HG03066 (cell line): Measurements from ENCODE around the gene MUC13.

ENCODE experiments used
- ATAC-seq: cut with Tn5 transposase; IDR thresholded peaks from one replicate; pipeline ENCODE4 v1.9.1; 2021; ENCODE audit warnings: low read depth; ENCODE audit not compliant: unreplicated experiment

Gene MUC13

GRCh38 chr3:124904835-124905492, 29.6 kb downstream of the MUC13 start:
- no peak for ATAC-seq

GRCh38 chr3:124903896-124904834, 30.4 kb downstream of the MUC13 start:
- ATAC-seq = no peak

- no peak for ATAC-seq
Measured at GRCh38 chr3:124896824-124897526, 37.6 kb downstream of the MUC13 start.

- ATAC-seq = no peak
Measured at GRCh38 chr3:124895756-124896155, 38.8 kb downstream of the MUC13 start.

- ATAC-seq = no peak
Measured at GRCh38 chr3:124893526-124893925, 41.0 kb downstream of the MUC13 start.

GRCh38 chr3:124890573-124891190, 43.9 kb downstream of the MUC13 start:
- ATAC-seq = no peak

- no peak for ATAC-seq
Measured at GRCh38 chr3:124888482-124889441, 45.8 kb downstream of the MUC13 start.

GRCh38 chr3:124887932-124888298, 46.6 kb downstream of the MUC13 start:
- no peak for ATAC-seq

GRCh38 chr3:124887177-124887931, 47.2 kb downstream of the MUC13 start, which contains the start of gene ITGB5:
ITGB5 (minus strand) TSS chr3:124887365; CDS start chr3:124887000, 365 bp downstream.
- ATAC-seq = peak; percentile 59

GRCh38 chr3:124886168-124887056, 48.1 kb downstream of the MUC13 start:
- peak; percentile 37 for ATAC-seq

- ATAC-seq = no peak
Measured at GRCh38 chr3:124885466-124886167, 48.9 kb downstream of the MUC13 start.

GRCh38 chr3:124884474-124885101, 50.0 kb downstream of the MUC13 start:
- ATAC-seq = no peak

GRCh38 chr3:124883766-124884473, 50.6 kb downstream of the MUC13 start:
- no peak for ATAC-seq

GRCh38 chr3:124882816-124883747, 51.5 kb downstream of the MUC13 start:
- no peak for ATAC-seq
